ENCODE results near the gene GMEB1.
"Not testable (repeated sequence)": the region's sequence is repeated elsewhere in the genome, so short reads cannot be mapped to it uniquely, and the experiment has no call there.

GMEB1 gene

GRCh38 chr1:28668956-28669723 lies 556 bp downstream of the GMEB1 start:
- DNase-seq (ENCODE audit: low spot score), result peak; percentile 92
- peak; percentile 32 for FAIRE-seq

GRCh38 chr1:28671254-28671780 lies 2.7 kb downstream of the GMEB1 start:
- FAIRE-seq (no peak), DNase-seq (ENCODE audit: low spot score) (no peak)

- not testable (repeated sequence) for FAIRE-seq; DNase-seq (ENCODE audit: low spot score)
These were observed 4.4 kb downstream of the GMEB1 start for GRCh38 chr1:28672971-28673370.

DNA sequence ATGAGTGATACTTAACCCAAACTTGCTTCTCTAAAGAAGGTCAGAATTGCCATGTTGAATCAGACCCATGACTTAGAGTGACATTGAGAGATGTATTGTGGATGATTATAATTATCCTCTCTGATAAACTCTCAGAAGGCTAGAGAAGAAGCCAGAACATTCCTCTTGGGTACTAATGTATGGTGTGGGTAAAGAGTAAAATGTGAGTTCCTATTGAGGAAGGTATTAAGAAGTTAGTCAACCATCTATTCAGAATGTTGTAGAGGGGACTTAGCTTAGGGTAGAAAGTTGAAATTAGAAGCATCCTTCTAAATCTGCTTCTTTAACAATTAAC lies 7.3 kb downstream of the GMEB1 start:
- no peak for DNase-seq (ENCODE audit: low spot score)
- FAIRE-seq, result no peak

DNA sequence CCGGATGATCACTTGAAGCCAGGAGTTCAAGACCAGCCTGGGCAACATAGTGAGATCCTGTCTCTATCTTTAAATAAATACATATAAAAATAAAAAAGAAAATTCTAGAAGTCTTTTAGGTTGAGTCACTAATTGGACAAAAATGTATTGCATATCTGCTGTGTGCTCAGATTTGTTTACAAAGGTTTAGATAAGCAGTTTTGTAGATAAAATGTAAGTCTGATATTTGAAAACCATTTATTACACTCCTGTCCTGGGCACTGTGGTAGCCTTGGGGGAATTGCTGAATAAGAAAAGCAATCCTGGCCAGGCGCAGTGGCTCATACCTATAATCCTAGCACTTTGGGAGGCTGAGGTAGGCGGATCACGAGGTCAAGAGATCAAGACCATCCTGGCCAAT lies 11.6 kb downstream of the GMEB1 start:
- FAIRE-seq, result no peak

DNA sequence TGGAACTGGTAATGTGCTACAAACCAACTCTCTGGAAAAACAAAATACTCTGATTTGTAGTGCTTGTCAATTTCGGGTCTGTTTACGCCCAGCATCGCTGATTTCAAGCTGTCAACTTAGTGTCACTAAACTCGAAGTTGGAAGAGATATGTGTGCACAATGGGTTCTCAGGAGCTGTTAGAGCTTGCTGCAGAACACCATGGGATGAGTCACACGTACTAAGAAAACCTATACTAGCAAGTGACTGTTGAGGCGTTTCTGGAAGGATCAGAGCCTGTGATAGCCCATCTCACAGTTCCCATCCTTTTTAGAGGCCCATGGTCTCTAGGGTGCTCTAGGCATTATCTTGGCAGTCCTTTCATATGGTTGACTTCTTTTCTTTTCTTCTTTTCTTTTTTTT lies 14.3 kb downstream of the GMEB1 start:
- FAIRE-seq, result no peak
- no peak for DNase-seq (ENCODE audit: low spot score)

More for the DNA sequence above, 11.6 kb downstream of the GMEB1 start:
- no peak for DNase-seq (ENCODE audit: low spot score)

GRCh38 chr1:28684937-28685336 lies 16.4 kb downstream of the GMEB1 start:
- DNase-seq (ENCODE audit: low spot score) (no peak), FAIRE-seq (no peak)

- not testable (repeated sequence) for FAIRE-seq; DNase-seq (ENCODE audit: low spot score)
These were observed 23.0 kb downstream of the GMEB1 start for GRCh38 chr1:28691627-28692026.

- FAIRE-seq (no peak), DNase-seq (ENCODE audit: low spot score) (no peak)
These were observed 35.0 kb downstream of the GMEB1 start for GRCh38 chr1:28703629-28704028.

GRCh38 chr1:28716336-28716735 lies 47.8 kb downstream of the GMEB1 start:
- DNase-seq (ENCODE audit: low spot score), result no peak
- no peak for FAIRE-seq

- DNase-seq (ENCODE audit: low spot score) (no peak), FAIRE-seq (no peak)
These were observed 49.6 kb downstream of the GMEB1 start for GRCh38 chr1:28718166-28718565.

DNA sequence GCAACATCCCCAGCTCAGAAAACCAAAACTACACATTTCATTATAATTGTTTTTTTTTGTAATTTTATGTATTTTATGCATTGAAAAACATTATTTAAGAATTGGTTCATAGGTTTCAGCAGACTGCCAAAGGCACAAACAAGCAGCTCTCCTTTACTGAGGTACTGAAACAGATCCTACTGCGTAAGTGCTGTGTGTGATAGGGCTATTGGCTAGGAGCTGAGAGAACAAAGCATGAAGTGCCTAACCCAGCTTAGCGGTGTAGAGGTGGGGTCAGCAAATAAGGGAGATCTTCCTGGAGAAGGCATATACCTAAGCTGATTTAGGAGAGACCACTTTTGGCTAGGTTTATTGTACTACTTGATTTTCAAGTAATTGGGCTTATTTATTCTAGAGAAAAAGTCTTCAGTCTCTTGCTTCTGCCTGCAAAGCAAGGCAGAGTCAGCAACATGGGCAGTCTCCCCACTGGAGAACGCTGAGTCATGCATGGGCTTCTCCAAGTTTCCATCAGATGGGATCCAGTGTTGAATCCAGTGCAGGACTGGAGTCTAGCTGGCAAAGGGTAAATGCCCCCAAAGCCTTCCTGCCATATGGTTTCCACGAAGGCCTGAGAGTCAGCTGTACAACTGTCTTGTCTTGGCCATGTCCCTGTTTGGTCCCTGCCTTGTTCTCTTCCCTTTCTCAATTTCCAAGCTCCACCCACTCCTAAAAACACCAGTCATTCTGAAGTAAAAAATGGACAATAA lies 50.2 kb downstream of the GMEB1 start:
- DNase-seq (ENCODE audit: low spot score), result no peak
- FAIRE-seq, result peak; percentile 13

- no peak for FAIRE-seq
- DNase-seq (ENCODE audit: low spot score), result no peak
These were observed 50.7 kb downstream of the GMEB1 start for GRCh38 chr1:28719332-28719619.

DNA sequence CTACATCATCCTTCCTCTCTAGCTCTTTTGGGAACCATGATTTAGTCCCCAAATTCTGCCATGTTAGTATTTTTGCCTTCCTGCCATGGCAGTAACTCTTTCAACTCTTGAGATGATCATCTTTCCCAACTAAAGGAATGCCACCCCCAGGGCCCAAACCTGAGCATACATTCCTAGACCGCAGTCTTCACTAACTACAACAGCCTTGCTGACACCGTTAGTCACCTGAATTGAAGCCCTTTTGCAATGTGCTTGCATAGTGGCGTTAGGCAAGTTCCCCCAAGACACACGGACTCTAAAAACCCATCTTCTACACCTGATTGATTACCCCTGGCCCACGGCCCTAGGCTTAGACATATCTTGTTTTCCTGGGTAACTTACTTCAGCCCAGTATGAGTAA lies 51.8 kb downstream of the GMEB1 start:
- DNase-seq (ENCODE audit: low spot score) (no peak), FAIRE-seq (no peak)

DNA sequence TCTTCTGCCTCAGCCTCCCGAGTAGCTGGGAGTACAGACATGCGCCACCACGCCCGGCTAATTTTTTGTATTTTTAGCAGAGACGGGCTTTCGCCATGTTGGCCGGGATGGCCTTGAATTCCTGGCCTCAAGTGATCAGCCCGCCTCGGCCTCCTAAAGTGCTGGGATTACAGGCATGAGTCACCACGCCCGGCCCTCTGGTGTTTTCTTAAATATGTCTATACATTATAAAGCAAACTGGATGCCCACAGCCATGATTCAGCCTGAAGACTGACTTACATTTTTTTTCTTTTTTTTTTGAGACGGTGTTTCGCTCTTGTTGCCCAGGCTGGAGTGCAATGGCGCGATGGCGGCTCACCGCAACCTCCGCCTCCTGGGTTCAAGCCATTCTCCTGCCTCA lies 53.3 kb downstream of the GMEB1 start:
- not testable (repeated sequence) for DNase-seq (ENCODE audit: low spot score)

DNA sequence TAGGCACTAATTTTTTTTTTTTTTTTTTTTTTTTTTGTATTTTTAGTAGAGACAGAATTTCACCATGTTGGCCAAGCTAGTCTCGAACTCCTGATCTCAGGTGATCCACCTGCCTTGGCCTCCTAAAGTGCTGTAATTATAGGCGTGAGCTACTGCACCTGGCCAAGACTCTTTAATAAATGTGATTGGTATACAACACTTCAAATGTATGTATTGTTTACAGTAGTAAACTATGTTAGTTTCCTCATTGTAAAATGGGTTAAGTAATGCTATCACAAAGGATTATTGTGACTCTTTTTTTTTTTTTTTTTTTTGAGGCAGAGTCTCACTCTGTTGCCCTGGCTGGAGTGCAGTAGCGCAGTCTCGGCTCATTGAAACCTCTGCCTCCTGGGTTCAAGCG lies 56.8 kb downstream of the GMEB1 start:
- DNase-seq (ENCODE audit: low spot score); FAIRE-seq: not testable (repeated sequence)

More for the DNA sequence above, 53.3 kb downstream of the GMEB1 start:
- not testable (repeated sequence) for FAIRE-seq

DNA sequence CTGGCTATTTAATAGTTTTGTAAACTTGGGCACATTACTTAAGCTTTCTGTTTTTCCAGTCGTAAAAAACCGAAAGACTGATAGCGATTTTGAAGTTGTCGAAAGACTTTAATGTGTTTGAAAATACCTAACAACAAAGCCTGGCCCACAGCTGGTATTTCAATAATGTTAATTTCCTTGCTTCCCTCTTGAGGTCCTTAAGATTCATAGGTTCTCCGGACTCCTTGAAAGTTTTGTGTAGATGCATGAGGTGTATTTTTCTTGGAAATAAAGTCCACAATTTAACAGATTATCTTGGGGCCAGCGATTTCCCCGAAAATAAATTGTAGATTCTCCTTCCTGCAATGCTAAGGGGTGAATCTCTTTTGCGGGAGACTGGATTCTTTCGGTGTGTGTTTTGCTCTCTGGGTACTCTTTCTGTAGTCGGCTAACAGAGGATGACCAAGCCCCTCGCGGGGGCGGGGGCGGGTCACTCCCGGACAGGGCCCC lies 67.4 kb downstream of the GMEB1 start:
- no peak for DNase-seq (ENCODE audit: low spot score)
- FAIRE-seq, result no peak

- FAIRE-seq (no peak), DNase-seq (ENCODE audit: low spot score) (peak; percentile 96)
These were observed 68.1 kb downstream of the GMEB1 start, which contains the start of gene YTHDF2 for GRCh38 chr1:28736450-28737306. YTHDF2 (plus strand) TSS chr1:28736940; CDS start chr1:28737121, 181 bp downstream.

- DNase-seq (ENCODE audit: low spot score), result peak; percentile 55
- no peak for FAIRE-seq
These were observed 68.9 kb downstream of the GMEB1 start for GRCh38 chr1:28737307-28738132.

- DNase-seq (ENCODE audit: low spot score) (no peak), FAIRE-seq (no peak)
These were observed 71.5 kb downstream of the GMEB1 start for GRCh38 chr1:28740118-28740517.

GRCh38 chr1:28744184-28744583 lies 75.6 kb downstream of the GMEB1 start:
- FAIRE-seq (no peak), DNase-seq (ENCODE audit: low spot score) (no peak)

Measured in urothelium cell line (cell line).